NCI-H2171 (cell line): Measurements from ENCODE around the gene TTC34.
"Not testable (repeated sequence)": the region's sequence is repeated elsewhere in the genome, so short reads cannot be mapped to it uniquely, and the experiment has no call there.

Experiments used
- DNase-seq: peaks from one replicate; lab custom pipeline; 2025; lab: John Stamatoyannopoulos, UW

TTC34 gene

DNA sequence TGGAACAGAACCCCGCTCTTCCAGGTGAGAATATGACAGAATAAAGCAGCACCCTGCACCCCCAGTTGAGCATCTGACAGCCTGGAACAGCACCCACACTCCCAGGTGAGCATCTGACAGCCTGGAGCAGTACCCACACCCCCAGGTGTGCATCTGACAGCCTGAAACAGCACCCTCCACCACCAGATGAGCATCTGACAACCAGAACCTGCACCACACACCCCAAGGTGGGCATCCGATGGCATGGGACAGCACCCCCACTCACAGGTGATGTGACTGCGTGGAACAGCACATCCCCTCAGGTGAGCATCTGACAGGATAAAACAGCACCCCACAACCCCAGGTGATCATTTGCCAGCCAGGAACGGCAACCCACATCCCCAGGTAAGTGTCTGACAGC lies 26.2 kb downstream of the TTC34 start:
- DNase-seq, result not testable (repeated sequence)

DNA sequence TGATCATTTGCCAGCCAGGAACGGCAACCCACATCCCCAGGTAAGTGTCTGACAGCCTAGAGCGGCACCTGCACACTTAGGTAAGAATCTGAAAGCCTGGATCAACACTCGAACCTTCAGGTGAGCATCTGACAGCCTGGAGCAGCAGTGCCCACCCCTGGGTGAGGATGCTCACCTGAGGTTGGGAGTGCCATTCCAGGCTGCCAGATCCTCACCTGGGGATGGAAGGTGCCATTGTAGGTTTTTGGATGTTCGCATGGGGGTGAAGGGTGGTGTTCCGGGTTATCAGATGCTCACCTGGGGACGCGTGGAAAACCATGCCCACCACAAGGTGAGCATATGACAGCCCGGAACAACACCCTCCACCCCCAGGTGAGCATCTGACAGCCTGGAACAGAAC lies 33.4 kb downstream of the TTC34 start:
- not testable (repeated sequence) for DNase-seq

DNA sequence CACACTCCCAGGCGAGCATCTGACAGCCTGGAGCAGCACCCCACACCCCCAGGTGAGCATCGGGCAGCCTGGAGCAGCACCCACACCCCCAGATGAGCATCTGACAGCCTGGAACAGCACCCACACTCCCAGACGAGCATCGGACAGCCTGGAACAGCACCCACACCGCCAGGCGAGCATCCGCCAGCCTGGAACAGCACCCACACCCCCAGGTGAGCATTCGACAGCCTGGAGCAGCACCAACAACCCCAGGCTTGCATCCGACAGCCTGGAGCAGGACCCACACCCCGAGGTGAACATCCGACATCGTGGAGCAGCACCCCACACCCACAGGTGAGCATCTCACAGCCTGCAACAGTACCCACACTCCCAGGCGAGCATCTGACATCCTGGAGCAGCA lies 42.1 kb downstream of the TTC34 start:
- DNase-seq, result not testable (repeated sequence)

DNA sequence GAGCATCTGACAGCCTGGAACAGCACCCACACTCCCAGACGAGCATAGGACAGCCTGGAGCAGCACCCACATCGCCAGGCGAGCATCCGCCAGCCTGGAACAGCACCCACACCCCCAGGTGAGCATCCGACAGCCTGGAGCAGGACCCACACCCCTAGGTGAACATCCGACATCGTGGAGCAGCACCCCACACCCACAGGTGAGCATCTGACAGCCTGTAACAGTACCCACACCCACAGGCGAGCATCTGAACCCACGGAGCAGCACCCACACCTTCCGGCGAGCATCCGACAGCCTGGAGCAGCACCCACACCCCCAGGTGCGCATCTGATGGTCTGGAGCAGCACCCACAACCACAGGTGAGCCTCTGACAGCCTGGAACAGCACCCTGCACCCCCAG lies 44.0 kb downstream of the TTC34 start:
- not testable (repeated sequence) for DNase-seq

DNA sequence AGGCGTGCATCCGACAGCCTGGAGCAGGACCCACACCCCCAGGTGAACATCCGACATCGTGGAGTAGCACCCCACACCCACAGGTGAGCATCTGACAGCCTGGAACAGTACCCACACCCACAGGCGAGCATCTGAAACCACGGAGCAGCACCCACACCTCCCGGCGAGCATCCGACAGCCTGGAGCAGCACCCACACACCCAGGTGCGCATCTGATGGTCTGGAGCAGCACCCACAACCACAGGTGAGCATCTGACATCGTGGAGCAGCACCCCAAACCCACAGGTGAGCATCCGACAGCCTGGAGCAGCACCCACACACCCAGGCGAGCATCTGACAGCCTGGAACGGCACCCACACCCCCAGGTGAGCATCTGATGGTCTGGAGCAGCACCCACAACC lies 46.1 kb downstream of the TTC34 start:
- not testable (repeated sequence) for DNase-seq

DNA sequence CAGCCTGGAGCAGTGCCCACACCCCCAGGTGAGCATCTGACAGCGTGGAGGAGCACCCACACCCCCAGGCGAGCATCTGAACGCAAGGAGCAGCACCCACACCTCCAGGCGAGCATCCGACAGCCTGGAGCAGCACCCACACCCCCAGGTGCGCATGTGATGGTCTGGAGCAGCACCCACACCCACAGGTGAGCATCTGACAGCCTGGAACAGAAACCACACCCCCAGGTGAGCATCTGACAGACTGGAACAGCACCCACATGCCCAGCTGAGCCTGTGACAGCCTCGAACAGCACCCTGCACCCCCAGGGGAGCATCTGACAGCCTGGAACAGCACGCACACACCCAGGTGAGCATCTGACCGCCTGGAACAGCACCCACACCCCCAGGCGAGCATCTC lies 46.9 kb downstream of the TTC34 start:
- DNase-seq, result not testable (repeated sequence)

DNA sequence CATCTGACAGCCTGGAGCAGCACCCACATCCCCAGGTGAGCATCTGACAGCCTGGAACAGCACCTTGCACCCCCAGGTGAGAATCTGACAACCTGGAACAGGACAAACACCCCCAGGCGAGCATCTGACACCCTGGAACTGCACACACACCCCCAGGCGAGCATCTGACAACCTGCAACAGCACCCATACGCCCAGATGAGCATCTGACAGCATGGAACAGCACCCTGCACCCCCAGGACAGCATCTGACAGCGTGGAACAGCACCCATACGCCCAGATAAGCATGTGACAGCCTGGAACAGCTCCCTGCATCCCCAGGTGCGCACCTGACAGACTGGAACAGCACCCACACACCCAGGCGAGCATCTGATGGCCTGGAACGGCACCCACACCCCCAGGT lies 49.0 kb downstream of the TTC34 start:
- DNase-seq, result not testable (repeated sequence)

DNA sequence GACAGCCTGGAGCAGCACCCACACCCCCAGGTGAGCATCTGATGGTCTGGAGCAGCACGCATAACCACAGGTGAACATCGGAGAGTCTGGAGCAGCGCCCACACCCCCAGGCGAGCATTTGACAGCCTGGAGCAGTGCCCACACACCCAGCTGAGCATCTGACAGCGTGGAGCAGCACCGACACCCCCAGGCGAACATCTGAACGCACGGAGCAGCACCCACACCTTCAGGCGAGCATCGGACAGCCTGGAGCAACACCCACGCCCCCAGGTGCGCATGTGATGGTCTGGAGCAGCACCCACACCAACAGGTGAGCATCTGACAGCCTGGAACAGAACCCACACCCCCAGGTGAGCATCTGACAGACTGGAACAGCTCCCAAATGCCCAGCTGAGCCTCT lies 49.6 kb downstream of the TTC34 start:
- not testable (repeated sequence) for DNase-seq

DNA sequence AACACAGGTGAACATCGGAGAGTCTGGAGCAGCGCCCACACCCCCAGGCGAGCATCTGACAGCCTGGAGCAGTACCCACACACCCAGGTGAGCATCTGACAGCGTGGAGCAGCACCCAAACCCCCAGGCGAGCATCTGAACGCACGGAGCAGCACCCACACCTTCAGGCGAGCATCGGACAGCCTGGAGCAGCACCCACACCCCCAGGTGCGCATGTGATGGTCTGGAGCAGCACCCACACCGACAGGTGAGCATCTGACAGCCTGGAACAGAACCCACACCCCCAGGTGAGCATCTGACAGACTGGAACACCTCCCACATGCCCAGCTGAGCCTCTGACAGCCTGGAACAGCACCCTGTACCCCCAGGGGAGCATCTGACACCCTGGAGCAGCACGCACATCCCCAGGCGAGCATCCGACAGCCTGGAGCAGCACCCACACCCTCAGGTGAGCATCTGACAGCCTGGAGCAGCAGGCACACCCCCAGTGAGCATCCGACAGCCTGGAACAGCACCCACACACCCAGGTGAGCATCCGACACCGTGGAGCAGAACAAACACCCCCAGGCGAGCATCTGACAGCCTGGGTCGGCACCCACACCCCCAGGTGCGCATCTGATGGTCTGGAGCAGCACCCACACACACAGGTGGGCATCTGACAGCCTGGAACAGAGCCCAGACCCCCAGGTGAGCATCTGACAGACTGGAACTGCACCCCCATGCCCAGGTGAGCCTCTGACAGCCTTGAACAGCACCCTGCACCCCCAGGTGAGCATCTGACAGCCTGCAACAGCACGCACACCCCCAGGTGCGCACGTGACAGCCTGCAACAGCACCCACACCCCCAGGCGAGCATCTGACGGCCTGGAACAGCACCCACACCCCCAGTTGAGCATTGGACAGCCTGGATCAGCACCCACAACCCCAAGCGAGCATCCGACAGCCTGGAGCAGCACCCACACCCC lies 50.4 kb downstream of the TTC34 start:
- not testable (repeated sequence) for DNase-seq

DNA sequence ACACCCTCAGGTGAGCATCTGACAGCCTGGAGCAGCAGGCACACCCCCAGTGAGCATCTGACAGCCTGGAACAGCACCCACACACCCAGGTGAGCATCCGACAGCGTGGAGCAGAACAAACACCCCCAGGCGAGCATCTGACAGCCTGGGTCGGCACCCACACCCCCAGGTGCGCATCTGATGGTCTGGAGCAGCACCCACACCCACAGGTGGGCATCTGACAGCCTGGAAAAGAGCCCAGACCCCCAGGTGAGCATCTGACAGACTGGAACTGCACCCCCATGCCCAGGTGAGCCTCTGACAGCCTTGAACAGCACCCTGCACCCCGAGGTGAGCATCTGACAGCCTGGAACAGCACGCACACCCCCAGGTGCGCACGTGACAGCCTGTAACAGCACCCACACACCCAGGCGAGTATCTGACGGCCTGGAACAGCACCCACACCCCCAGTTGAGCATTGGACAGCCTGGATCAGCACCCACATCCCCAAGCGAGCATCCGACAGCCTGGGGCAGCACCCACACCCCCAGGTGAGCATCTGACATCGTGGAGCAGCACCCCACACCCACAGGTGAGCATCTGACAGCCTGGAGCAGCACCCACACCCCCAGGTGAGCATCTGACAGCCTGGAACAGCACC lies 51.3 kb downstream of the TTC34 start:
- not testable (repeated sequence) for DNase-seq

DNA sequence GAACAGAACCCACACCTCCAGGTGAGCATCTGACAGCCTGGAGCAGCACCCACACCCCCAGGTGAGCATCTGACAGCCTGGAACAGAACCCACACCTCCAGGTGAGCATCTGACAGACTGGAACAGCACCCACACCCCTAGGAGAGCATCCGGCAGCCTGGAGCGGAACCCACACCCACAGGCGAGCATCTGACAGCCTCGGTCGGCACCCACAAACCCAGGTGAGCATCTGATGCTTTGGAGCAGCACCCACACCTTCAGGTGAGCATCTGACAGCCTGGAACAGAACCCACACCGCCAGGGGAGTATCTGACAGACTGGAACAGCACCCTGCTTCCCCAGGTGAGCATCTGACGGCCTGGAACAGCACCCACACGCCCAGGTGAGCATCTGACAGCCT lies 52.9 kb downstream of the TTC34 start:
- not testable (repeated sequence) for DNase-seq

DNA sequence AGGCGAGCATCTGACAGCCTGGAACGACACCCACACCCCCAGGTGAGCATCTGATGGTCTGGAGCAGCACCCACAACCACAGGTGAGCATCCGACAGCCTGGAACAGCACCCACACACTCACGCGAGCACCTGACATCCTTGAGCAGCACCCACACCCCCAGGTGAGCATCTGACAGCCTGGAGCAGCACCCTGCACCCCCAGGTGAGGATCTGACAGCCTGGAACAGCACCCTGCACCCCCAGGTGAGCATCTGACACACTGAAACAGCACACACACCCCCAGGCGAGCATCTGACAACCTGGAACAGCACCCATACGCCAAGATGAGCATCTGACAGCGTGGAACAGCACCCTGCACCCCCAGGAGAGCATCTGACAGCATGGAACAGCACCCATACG lies 106.7 kb downstream of the TTC34 start:
- not testable (repeated sequence) for DNase-seq

DNA sequence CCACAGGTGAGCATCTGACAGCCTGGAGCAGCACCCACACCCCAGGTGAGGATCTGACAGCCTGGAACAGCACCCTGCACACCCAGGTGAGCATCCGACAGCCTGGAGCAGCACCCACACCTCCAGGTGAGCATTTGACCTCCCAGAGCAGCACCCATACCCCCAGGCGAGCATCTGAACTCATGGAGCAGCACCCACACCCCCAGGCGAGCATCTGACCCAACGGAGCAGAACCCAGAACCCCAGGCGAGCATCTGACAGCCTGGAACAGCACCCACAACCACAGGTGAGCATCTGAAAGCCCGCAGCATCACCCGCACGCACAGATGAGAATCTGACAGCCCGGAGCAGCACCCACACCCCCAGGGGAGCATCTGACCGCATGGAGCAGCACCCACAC lies 111.3 kb downstream of the TTC34 start:
- DNase-seq, result not testable (repeated sequence)

DNA sequence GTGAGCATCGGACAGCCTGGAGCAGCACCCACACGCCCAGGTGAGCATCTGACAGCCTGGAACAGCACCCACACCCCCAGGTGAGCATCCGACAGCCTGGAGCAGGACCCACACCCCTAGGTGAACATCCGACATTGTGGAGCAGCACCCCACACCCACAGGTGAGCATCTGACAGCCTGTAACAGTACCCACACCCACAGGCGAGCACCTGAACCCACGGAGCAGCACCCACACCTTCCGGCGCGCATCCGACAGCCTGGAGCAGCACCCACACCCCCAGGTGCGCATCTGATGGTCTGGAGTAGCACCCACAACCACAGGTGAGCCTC lies 113.2 kb downstream of the TTC34 start:
- not testable (repeated sequence) for DNase-seq

DNA sequence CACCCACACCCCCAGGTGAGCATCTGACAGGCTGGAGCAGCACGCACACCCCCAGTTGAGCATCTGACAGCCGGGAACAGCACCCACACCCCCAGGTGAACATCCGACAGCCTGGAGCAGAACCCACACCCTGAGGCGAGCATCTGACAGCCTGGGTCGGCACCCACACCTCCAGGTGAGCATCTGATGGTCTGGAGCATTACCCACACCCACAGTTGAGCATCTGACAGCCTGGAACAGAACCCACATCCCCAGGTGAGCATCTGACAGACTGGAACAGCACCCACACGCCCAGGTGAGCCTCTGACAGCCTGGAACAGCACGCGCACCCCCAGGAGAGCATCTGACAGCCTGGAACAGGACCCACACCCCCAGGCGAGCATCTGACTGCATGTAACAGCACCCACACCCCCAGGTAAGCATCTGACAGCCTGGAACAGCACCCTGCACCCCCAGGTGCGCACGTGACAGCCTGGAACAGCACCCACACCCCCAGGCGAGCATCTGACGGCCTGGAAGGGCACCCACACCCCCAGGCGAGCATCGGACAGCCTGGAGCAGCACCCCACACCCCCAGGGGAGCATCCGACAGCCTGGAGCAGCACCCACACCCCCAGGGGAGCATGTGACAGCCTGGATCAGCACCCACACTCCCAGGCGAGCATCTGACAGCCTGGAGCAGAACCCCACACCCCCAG lies 113.7 kb downstream of the TTC34 start:
- not testable (repeated sequence) for DNase-seq

DNA sequence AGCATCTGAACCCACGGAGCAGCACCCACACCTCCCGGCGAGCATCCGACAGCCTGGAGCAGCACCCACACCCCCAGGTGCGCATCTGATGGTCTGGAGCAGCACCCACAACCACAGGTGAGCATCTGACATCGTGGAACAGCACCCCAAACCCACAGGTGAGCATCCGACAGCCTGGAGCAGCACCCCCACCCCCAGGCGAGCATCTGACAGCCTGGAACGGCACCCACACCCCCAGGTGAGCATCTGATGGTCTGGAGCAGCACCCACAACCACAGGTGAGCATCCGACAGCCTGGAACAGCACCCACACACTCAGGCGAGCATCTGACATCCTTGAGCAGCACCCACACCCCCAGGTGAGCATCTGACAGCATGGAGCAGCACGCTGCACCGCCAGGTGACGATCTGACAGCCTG lies 114.3 kb downstream of the TTC34 start:
- DNase-seq, result not testable (repeated sequence)

DNA sequence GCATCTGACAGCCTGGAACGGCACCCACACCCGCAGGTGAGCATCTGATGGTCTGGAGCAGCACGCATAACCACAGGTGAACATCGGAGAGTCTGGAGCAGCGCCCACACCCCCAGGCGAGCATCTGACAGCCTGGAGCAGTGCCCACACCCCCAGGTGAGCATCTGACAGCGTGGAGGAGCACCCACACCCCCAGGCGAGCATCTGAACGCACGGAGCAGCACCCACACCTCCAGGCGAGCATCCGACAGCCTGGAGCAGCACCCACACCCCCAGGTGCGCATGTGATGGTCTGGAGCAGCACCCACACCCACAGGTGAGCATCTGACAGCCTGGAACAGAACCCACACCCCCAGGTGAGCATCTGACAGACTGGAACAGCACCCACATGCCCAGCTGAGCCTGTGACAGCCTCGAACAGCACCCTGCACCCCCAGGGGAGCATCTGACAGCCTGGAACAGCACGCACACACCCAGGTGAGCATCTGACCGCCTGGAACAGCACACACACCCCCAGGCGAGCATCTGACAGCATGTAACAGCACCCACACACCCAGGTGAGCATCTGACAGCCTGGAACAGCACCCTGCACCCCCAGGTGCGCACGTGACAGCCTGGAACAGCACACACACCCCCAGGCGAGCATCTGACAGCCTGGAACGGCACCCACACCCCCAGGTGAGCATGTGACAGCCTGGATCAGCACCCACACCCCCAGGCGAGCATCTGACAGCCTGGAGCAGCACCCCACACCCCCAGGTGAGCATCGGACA lies 115.2 kb downstream of the TTC34 start:
- DNase-seq, result not testable (repeated sequence)

DNA sequence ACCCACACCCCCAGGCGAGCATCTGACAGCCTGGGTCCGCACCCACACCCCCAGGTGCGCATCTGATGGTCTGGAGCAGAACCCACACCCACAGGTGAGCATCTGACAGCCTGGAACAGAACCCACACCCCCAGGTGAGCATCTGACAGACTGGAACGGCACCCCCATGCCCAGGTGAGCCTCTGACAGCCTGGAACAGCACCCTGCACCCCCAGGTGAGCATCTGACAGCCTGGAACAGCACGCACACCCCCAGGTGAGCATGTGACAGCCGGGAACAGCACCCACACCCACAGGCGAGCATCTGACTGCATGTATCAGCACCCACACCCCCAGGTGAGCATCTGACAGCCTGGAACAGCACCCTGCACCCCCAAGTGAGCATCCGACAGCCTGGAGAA lies 115.8 kb downstream of the TTC34 start:
- not testable (repeated sequence) for DNase-seq

DNA sequence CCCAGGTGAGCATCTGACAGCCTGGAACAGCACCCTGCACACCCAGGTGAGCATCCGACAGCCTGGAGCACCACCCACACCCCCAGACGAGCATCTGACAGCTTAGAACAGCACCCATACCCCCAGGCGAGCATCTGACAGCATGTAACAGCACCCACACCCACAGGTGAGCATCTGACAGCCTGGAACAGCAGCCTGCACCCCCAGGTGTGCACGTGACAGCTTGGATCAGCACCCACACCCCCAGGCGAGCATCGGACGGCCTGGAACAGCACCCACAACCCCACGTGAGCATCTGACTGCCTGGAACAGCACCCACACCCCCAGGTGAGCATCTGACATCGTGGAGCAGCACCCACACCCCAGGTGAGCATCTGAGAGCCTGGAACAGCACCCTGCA lies 116.6 kb downstream of the TTC34 start:
- not testable (repeated sequence) for DNase-seq

DNA sequence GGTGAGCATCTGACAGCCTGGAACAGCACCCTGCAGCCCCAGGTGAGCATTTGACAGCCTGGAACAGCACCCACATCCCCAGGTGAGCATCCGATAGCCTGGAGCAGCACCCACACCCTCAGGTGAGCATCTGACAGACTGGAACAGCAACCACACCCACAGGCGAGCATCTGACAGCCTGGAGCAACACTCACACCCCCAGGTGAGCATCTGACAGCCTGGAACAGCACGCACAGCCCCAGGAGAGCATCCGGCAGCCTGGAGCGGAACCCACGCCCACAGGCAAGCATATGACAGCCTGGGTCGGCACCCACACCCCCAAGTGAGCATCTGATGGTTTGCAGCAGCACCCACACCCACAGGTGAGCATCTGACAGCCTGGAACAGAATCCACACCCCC lies 117.5 kb downstream of the TTC34 start:
- DNase-seq, result not testable (repeated sequence)

DNA sequence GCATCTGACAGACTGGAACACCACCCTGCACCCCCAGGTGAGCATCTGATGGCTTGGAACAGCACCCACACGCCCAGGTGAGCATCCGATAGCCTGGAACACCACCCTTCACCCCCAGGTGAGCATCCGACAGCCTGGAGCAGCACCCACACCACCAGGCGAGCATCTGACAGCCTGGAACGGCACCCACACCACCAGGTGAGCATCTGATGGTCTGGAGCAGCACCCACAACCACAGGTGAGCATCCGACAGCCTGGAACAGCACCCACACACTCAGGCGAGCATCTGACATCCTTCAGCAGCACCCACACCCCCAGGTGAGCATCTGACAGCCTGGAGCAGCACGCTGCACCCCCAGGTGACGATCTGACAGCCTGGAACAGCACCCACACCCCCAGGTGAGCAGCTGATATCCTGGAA lies 118.2 kb downstream of the TTC34 start:
- not testable (repeated sequence) for DNase-seq

DNA sequence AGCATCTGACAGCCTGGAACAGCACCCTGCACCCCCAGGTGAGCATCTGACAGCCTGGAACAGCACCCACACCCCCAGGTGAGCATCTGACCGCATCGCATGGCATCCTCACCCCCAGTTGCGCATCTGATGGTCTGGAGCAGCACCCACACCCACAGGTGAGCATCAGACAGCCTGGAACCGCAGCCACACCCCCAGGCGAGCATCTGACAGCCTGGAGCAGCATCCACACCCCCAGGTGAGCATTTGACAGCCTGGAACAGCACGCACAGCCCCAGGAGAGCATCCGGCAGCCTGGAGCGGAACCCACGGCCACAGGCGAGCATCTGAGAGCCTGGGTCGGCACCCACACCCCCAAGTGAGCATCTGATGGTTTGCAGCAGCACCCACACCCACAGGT lies 118.6 kb downstream of the TTC34 start:
- DNase-seq, result not testable (repeated sequence)
